Esophagus mucosa (tissue), 1 donor: Measurements from ENCODE around the gene LCE2D. TPM values are rescaled to one million over a fixed set of nuclear protein-coding genes. Genes with fewer than 3 reads are reported as not detected.

Experiments
- ATAC-seq: fragments of 200-7000 bp; cut with Tn5 transposase; one replicate; pipeline ENCODE4 v1.9.1; 2020
- total RNA-seq: library from RNA; stranded (reverse); gene quantifications from one replicate; pipeline ENCODE4 v1.2.4, GENCODE V29; 2023
- donor health status: DM: yes; HTN: yes; CAD: no.

LCE2D gene
- total RNA-seq, 1 donor from 2014 or later: not detected

DNA sequence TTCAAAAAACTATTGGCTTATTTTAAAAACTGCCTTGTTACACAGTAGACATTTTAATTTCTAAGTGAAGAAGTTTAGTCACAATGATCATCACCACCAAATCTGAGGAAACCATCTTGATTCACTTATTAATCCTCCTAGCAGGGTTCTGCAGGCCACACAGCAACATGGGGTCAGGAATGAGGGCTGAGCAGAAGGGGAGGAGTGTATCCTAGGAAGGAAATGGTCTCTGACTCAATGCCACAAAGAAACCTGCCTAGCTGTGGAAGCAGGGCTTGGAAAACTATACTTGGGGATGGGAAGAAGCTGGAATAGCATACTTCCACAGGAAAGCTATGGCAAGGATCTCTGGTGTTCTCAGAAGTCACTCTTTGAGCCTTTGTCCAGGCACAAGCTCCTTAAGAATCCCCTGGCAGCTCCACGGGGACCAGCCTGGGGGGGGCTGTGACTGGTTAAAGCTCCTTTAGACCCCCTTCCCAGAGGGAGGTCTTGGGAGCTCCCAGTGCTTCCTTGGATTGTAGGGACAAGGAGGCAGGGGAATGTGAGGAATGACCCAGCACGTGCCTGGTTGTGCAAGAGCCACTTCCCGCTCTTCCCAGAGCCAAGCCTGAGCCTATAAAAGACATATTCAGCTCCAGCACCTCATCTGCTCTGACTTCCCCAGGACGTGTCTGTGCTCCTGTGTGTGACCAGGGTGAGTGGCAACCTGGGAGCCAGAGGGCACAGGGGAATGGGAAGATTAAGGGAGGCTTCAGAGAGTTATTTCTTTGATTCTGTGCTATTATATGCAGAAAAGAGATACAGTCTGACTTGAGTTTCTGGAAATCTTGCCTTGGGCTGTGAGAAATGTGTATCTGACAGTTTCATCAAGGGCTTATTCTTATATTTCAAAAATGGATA, 34.8 kb downstream of the LCE2D start, which contains the start of gene LCE2A:
Gene LCE2A, plus strand, starts transcription at position 645 of the 900 bp plus-strand sequence. CDS start 557 bp downstream, outside the sequence.
- no peak for ATAC-seq

DNA sequence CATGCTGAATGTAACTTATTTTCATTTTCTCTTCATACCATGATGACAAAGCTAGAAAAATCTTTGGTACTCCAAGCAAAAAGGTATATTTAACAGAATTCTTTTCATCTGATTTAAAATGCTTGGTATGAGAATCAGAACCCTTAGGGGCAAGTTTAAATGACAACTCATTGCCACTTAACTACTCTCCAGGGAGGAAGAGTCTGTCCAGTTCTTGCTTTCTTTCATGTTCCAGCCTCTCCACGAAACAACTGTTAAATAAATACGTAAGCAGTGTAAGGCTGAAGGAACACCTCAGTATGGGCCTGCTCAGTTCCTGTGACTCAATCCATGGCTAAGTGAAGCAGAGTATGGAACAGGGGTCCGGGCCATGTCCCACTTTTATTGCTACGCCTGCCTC, 36.6 kb downstream of the LCE2D start:
- ATAC-seq: no peak

DNA sequence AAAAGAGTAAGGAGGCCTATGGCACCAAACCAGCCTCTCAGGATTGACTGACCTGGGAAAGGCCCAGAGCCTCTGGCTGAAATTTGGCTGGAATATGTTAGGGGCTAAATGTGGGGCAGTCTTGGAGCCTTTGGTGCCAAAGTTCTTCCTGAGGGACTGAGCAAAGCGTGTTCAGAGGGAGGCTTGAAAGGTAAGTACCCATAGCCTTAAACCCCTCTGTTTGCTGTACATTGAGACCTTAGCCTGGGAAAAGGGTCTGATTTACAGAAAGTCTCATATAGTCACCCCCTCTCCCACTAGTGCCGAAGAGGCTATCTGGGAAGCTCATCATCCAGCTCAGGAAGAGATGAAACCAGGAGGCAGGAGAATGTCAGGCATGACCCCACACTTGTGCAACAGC, 44.7 kb downstream of the LCE2D start, which contains the start of gene LCE4A:
Gene LCE4A, plus strand, starts transcription at position 301 of the 400 bp plus-strand sequence. CDS start 916 bp downstream, outside the sequence.
- no peak for ATAC-seq

Other genes with a start within 250 kb of the LCE2D start
- 1,110 TPM for gene CRNN, start 249.1 kb upstream of the LCE2D start, total RNA-seq
- gene LCE5A, start 152.6 kb upstream of the LCE2D start, total RNA-seq: not detected
- 248 TPM for gene CRCT1, start 148.9 kb upstream of the LCE2D start, total RNA-seq
- 4.3 TPM for gene LCE3E, start 96.6 kb upstream of the LCE2D start, total RNA-seq
- 7.7 TPM for gene LCE3D, start 82.9 kb upstream of the LCE2D start, total RNA-seq
- gene LCE3C, start 63.1 kb upstream of the LCE2D start, total RNA-seq: not detected
- not detected for gene LCE3B, start 49.6 kb upstream of the LCE2D start, total RNA-seq
- not detected for gene LCE3A, start 40.3 kb upstream of the LCE2D start, total RNA-seq
- gene LCE2C, start 11.9 kb downstream of the LCE2D start, total RNA-seq: not detected
- not detected for gene LCE2B, start 22.7 kb downstream of the LCE2D start, total RNA-seq
- not detected for gene LCE2A, start 35.0 kb downstream of the LCE2D start, total RNA-seq
- not detected for gene LCE4A, start 44.8 kb downstream of the LCE2D start, total RNA-seq
- 3.6 TPM for gene KPRP, start 94.6 kb downstream of the LCE2D start, total RNA-seq
- gene LCE1F, start 111.8 kb downstream of the LCE2D start, total RNA-seq: not detected
- gene LCE1E, start 122.9 kb downstream of the LCE2D start, total RNA-seq: not detected
- not detected for gene LCE1D, start 133.3 kb downstream of the LCE2D start, total RNA-seq
- gene LCE1C, start 143.3 kb downstream of the LCE2D start, total RNA-seq: 1.00 TPM
- not detected for gene LCE1B, start 148.6 kb downstream of the LCE2D start, total RNA-seq
- gene LCE1A, start 164.1 kb downstream of the LCE2D start, total RNA-seq: not detected
- gene LCE6A, start 179.5 kb downstream of the LCE2D start, total RNA-seq: not detected
- not detected for gene LCE7A, start 196.6 kb downstream of the LCE2D start, total RNA-seq
- gene SMCP, start 214.9 kb downstream of the LCE2D start, total RNA-seq: not detected
- 145 TPM for gene IVL, start 245.2 kb downstream of the LCE2D start, total RNA-seq